Measurements from ENCODE around the gene B3GALT2. TPM values are rescaled to one million over a fixed set of nuclear protein-coding genes. Genes with fewer than 3 reads are reported as not detected.

Gene B3GALT2
- total and polyA plus RNA-seq, 9 of the 15 experiments (the other 6 are each of a cell fraction or from before 2014, with no cell fraction given) = 0.03 TPM; not detected in 8

DNA sequence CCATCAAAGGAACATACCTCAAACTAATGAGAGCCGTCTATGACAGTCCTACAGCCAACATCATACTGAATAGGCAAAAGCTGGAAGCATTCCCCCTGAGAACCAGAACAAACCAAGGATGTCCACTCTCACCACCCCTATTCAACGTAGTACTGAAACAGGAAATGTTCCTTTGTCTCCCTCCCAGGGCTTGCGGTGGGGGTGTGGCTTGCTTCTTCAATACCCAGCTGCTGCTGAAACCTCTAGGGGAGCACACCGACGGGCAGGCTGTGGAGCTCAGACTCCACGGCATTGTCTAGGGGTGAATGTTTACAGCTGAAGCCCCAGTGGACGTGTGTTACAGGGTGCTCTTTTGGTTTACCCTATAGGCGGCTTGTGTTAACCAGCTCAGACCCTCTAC is 30.5 kb upstream of the B3GALT2 start (continued):
- no peak for TF ChIP-seq YY1 (IDR thresholded peaks at IDR 0.05; ENCODE audit: borderline replicate concordance in 1 of 3, control insufficient read depth in 1 of 3, extremely low read depth in 1 of 3, insufficient read depth in 3 of 3, insufficient read length in 1 of 3, insufficient replicate concordance in 2 of 3, low read depth in 1 of 3, low read length in 2 of 3)

DNA sequence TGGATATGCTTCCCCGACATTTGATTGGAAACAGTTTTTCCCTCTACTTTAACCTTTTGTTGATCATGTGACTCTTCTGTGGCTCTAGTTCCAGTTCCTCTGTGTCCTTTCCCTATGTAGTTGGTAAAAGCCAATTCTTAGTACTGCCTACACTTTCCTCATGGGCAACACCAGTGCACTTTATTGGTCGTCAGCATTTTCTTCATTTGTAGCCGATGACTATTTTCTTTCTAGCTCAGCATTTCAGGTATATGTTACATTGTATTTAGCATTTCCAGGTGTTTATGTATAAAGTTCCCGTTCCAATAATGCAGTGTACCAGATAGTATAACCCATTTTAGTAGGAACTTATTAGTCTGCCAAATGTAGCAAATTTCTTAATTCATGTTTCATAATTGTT is 27.6 kb upstream of the B3GALT2 start:
- Histone ChIP-seq H3K36me3 (ENCODE audit: control insufficient read depth, insufficient read depth, low read length) (peaks cover 76% of the 10 kb centered on the region), H3K4me1 (replicated peaks in 1 of 2; ENCODE audit: control insufficient read depth in 2 of 2, insufficient read depth in 2 of 2, low read length in 2 of 2) (no peaks in the 10 kb centered on the region), H3K4me2 (ENCODE audit: insufficient read depth, low read length) (no peak overlapping the region), H2AFZ (ENCODE audit: low read depth, low read length) (no peak overlapping the region), H3K9me3 (replicated peaks; ENCODE audit: control insufficient read depth, insufficient read depth, low read depth, low read length) (no peaks in the 10 kb centered on the region), H3K9ac (ENCODE audit: insufficient read depth in 1 of 2, low read depth in 2 of 2, low read length in 2 of 2) (no peak overlapping the region), H3K27me3 (ENCODE audit: control insufficient read depth in 2 of 2, insufficient read depth in 2 of 2, low read length in 2 of 2) (no peaks in the 10 kb centered on the region), H3K9me1 (ENCODE audit: control insufficient read depth, insufficient read depth, low read length) (no peaks in the 10 kb centered on the region), H3K4me3 (no peak overlapping the region), H3K27ac (ENCODE audit: extremely low read depth, low read depth, low read length) (no peak overlapping the region), H4K20me1 (replicated peaks; ENCODE audit: control insufficient read depth, insufficient read depth, low read length) (no peaks in the 10 kb centered on the region), H3K79me2 (ENCODE audit: control insufficient read depth, insufficient read depth, low read length) (no peaks in the 10 kb centered on the region; the same call in 2 of the 3 replicates)
- in situ Hi-C loops (cut with MboI) (no loop called here), intact Hi-C loops (cut with micrococcal nuclease) (no loop called here)
- no peak for DNase-seq (ENCODE audit: extremely low read depth in 1 of 4, low spot score in 3 of 4)
- no TSS peak for BruUV-seq (replicated peaks)
- peak; percentile 11 for FAIRE-seq
- POLR2A ChIA-PET = no interaction called here
- TF ChIP-seq ZNF316 (IDR thresholded peaks at IDR 0.05) (peak; percentile 69), TFE3 (CRISPR knock-in tag; IDR thresholded peaks at IDR 0.05) (peak; percentile 85), HEY1 (CRISPR knock-in tag; IDR thresholded peaks at IDR 0.05; ENCODE audit: borderline replicate concordance) (no peak), C11orf30 (IDR thresholded peaks at IDR 0.05; ENCODE audit: low read depth) (peak; percentile 29; the same call in 1 of the 2 replicates)
- ATAC-seq = no peak
- 93% methylated on average over 4 of the region's 4 CpGs for WGBS (ENCODE audit: insufficient coverage, low coverage, missing lambda C conversion rate)
- CTCF ChIA-PET (ENCODE audit: low intra/inter-chr PET ratio) = interaction anchor here (0.5 kb wide), 1 partner anchor 37 kb away, joined by 4 read pairs; no protein-coding TSS in a partner anchor
